ENCODE measurements around the gene ATG16L1. TPM values are rescaled to one million over a fixed set of nuclear protein-coding genes. Genes with fewer than 3 reads are reported as not detected.

ATG16L1 gene
- total RNA-seq, 2 experiments from 2014 or later: 27.0 to 30.5 TPM

DNA sequence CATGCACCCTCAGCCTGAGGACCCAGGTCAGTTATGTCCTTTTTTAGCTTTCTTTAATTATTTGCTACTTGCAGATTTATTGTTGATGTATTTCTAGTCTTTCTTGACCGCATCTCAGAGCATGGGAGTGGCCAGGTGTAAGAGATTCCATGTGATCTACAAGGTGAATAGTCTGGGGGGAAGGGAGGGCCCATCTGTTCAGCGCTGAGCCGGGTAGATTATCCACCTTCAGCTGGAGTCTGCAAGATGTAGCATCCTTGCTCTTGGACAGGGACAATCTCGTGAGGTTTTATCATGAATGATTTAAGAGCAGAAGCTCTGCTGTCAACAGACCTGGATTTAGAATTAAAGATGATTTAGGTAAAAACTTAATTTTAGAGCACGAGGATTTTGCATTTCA, 90.8 kb downstream of the ATG16L1 start:
- Mint-ChIP-seq H3K9me3 (no peaks in the 10 kb centered on the region), H3K27me3 (peaks cover 1% of the 10 kb centered on the region), H3K4me3 (no peak overlapping the region), H3K36me3 (no peaks in the 10 kb centered on the region), H3K27ac (no peak overlapping the region), H3K4me1 (ENCODE audit: low read depth) (no peaks in the 10 kb centered on the region)
- no peak for DNase-seq
- ChIA-PET CTCF (no interaction called here), POLR2A (no interaction called here)
- intact Hi-C loops (cut with micrococcal nuclease): no loop called here

DNA sequence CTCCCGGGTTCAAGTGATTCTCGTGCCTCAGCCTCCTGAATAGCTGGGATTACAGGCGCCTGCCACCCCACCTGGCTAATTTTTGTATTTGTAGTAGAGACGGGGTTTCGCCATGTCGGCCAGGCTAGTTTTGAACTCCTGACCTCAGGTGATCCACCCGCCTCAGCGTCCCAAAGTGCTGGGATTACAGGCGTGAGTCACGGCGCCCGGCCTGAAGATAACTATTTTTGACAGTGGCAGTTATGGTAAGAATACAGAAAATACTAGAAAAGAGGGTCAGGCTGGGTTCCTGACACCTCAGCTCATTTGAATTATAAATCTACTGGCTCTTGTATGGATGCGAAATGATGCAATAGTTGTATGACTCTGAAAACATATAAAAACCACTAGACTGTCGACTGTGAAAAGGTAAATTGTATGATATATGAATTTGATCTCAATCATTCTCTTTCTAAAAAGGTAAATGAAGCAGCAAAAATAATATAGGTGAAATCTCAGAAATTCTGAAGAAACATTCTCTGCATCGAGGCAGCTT, 91.8 kb downstream of the ATG16L1 start:
- no peak for DNase-seq
- ChIA-PET POLR2A (interaction anchor here (0.6 kb wide), 2 partner anchors 164 to 650 kb away, joined by 3 read pairs; no protein-coding TSS in a partner anchor), CTCF (interaction anchor here (0.7 kb wide), 1 partner anchor 12 kb away, joined by 10 read pairs; no protein-coding TSS in a partner anchor)
- Mint-ChIP-seq H3K4me3 (no peak overlapping the region), H3K27ac (no peak overlapping the region), H3K27me3 (no peaks in the 10 kb centered on the region), H3K9me3 (no peaks in the 10 kb centered on the region), H3K36me3 (no peaks in the 10 kb centered on the region), H3K4me1 (ENCODE audit: low read depth) (no peaks in the 10 kb centered on the region)
- intact Hi-C loops (cut with micrococcal nuclease): no loop called here

Other genes starting within 250 kb of the ATG16L1 start
- gene NGEF, start 238.4 kb upstream of the ATG16L1 start, total RNA-seq: 1 to 10 TPM; 4.2 to 5.4 TPM
- gene NEU2, start 219.0 kb upstream of the ATG16L1 start, total RNA-seq: not detected
- gene INPP5D, start 191.3 kb upstream of the ATG16L1 start, total RNA-seq: 10 to 100 TPM; 52.4 to 54.9 TPM
- 1 to 10 TPM in 1 of 2 experiments, under 1 TPM in 1; 0.27 to 1.3 TPM for gene SAG, start 56.1 kb downstream of the ATG16L1 start, total RNA-seq
- 10 to 100 TPM; 44.2 to 46.4 TPM for gene DGKD, start 102.8 kb downstream of the ATG16L1 start, total RNA-seq

Measured in activated CD4-positive, alpha-beta memory T cell treated with anti-CD3 and anti-CD28 coated beads for 36 hours (primary cell).